ENCODE results near the gene PACRGL.

PACRGL gene

GRCh38 chr4:20679951-20680350 is 20.3 kb upstream of the PACRGL start:
- H3K4me3 ChIP-seq (ENCODE audit: low read depth in 1 of 2, low read length in 2 of 2): no peak overlapping the region
- H2AFZ ChIP-seq (ENCODE audit: low read depth, low read length): no peak overlapping the region
- H4K20me1 ChIP-seq (ENCODE audit: insufficient read depth, low read length): no peaks in the 10 kb centered on the region
- H3K9me3 ChIP-seq (ENCODE audit: insufficient read depth, low read length, severe bottlenecking): no peaks in the 10 kb centered on the region
- DNase-seq: no peak
- no peaks in the 10 kb centered on the region for H3K4me1 ChIP-seq (ENCODE audit: insufficient read depth, low read length)
- no peak for ATAC-seq (ENCODE audit: insufficient read depth, low read depth)
- no peak overlapping the region for H3K27ac ChIP-seq (ENCODE audit: low read length)
- peaks cover 7% of the 10 kb centered on the region for H3K27me3 ChIP-seq (ENCODE audit: insufficient read depth, low read length, poor library complexity)
- no peak overlapping the region for H3K4me2 ChIP-seq (ENCODE audit: insufficient read depth, low read length)
- H3K9ac ChIP-seq (ENCODE audit: low read depth, low read length): no peak overlapping the region
- no peaks in the 10 kb centered on the region for H3K36me3 ChIP-seq (ENCODE audit: insufficient read depth, low read length)
- H3K79me2 ChIP-seq (ENCODE audit: insufficient read depth, low read length): no peaks in the 10 kb centered on the region
- TF ChIP-seq EZH2 (IDR thresholded peaks at IDR 0.05; ENCODE audit: borderline replicate concordance, low read depth, low read length, severe bottlenecking): no peak
- TF ChIP-seq CTCF (IDR thresholded peaks at IDR 0.05; ENCODE audit: borderline replicate concordance, extremely low read depth, low read length, poor library complexity, severe bottlenecking): no peak

GRCh38 chr4:20680736-20681135 is 19.5 kb upstream of the PACRGL start:
- H2AFZ ChIP-seq (ENCODE audit: low read depth, low read length): no peak overlapping the region
- H3K36me3 ChIP-seq (ENCODE audit: insufficient read depth, low read length): no peaks in the 10 kb centered on the region
- H3K27me3 ChIP-seq (ENCODE audit: insufficient read depth, low read length, poor library complexity): peaks cover 7% of the 10 kb centered on the region
- no peaks in the 10 kb centered on the region for H3K4me1 ChIP-seq (ENCODE audit: insufficient read depth, low read length)
- TF ChIP-seq EZH2 (IDR thresholded peaks at IDR 0.05; ENCODE audit: borderline replicate concordance, low read depth, low read length, severe bottlenecking): no peak
- no peak for TF ChIP-seq CTCF (IDR thresholded peaks at IDR 0.05; ENCODE audit: borderline replicate concordance, extremely low read depth, low read length, poor library complexity, severe bottlenecking)
- no peaks in the 10 kb centered on the region for H3K9me3 ChIP-seq (ENCODE audit: insufficient read depth, low read length, severe bottlenecking)
- no peaks in the 10 kb centered on the region for H4K20me1 ChIP-seq (ENCODE audit: insufficient read depth, low read length)
- no peak overlapping the region for H3K4me3 ChIP-seq (ENCODE audit: low read depth in 1 of 2, low read length in 2 of 2)
- H3K9ac ChIP-seq (ENCODE audit: low read depth, low read length): no peak overlapping the region
- no peak for DNase-seq
- H3K27ac ChIP-seq (ENCODE audit: low read length): no peak overlapping the region
- no peak for ATAC-seq (ENCODE audit: insufficient read depth, low read depth)
- H3K79me2 ChIP-seq (ENCODE audit: insufficient read depth, low read length): no peaks in the 10 kb centered on the region
- no peak overlapping the region for H3K4me2 ChIP-seq (ENCODE audit: insufficient read depth, low read length)

GRCh38 chr4:20681271-20681670 is 19.0 kb upstream of the PACRGL start:
- no peak for DNase-seq
- Histone ChIP-seq H3K36me3 (ENCODE audit: insufficient read depth, low read length) (no peaks in the 10 kb centered on the region), H3K9ac (ENCODE audit: low read depth, low read length) (no peak overlapping the region), H3K27me3 (ENCODE audit: insufficient read depth, low read length, poor library complexity) (peaks cover 4% of the 10 kb centered on the region), H3K79me2 (ENCODE audit: insufficient read depth, low read length) (no peaks in the 10 kb centered on the region), H3K9me3 (ENCODE audit: insufficient read depth, low read length, severe bottlenecking) (no peaks in the 10 kb centered on the region), H3K4me1 (ENCODE audit: insufficient read depth, low read length) (no peaks in the 10 kb centered on the region), H2AFZ (ENCODE audit: low read depth, low read length) (no peak overlapping the region), H4K20me1 (ENCODE audit: insufficient read depth, low read length) (no peaks in the 10 kb centered on the region), H3K4me3 (ENCODE audit: low read depth in 1 of 2, low read length in 2 of 2) (no peak overlapping the region), H3K4me2 (ENCODE audit: insufficient read depth, low read length) (no peak overlapping the region), H3K27ac (ENCODE audit: low read length) (no peak overlapping the region)
- no peak for ATAC-seq (ENCODE audit: insufficient read depth, low read depth)
- TF ChIP-seq EZH2 (IDR thresholded peaks at IDR 0.05; ENCODE audit: borderline replicate concordance, low read depth, low read length, severe bottlenecking): no peak
- no peak for TF ChIP-seq CTCF (IDR thresholded peaks at IDR 0.05; ENCODE audit: borderline replicate concordance, extremely low read depth, low read length, poor library complexity, severe bottlenecking)

- no peaks in the 10 kb centered on the region for H3K4me1 ChIP-seq (ENCODE audit: insufficient read depth, low read length)
- no peak overlapping the region for H2AFZ ChIP-seq (ENCODE audit: low read depth, low read length)
- DNase-seq (no peak), ATAC-seq (ENCODE audit: insufficient read depth, low read depth) (no peak; the same call in 2 of the 3 replicates)
- H3K27ac ChIP-seq (ENCODE audit: low read length): no peak overlapping the region
- no peaks in the 10 kb centered on the region for H3K9me3 ChIP-seq (ENCODE audit: insufficient read depth, low read length, severe bottlenecking)
- TF ChIP-seq CTCF (IDR thresholded peaks at IDR 0.05; ENCODE audit: borderline replicate concordance, extremely low read depth, low read length, poor library complexity, severe bottlenecking): no peak
- TF ChIP-seq EZH2 (IDR thresholded peaks at IDR 0.05; ENCODE audit: borderline replicate concordance, low read depth, low read length, severe bottlenecking): no peak
- no peaks in the 10 kb centered on the region for H3K36me3 ChIP-seq (ENCODE audit: insufficient read depth, low read length)
- H3K27me3 ChIP-seq (ENCODE audit: insufficient read depth, low read length, poor library complexity): peaks cover 4% of the 10 kb centered on the region
- no peak overlapping the region for H3K9ac ChIP-seq (ENCODE audit: low read depth, low read length)
- no peaks in the 10 kb centered on the region for H4K20me1 ChIP-seq (ENCODE audit: insufficient read depth, low read length)
- no peak overlapping the region for H3K4me3 ChIP-seq (ENCODE audit: low read depth in 1 of 2, low read length in 2 of 2)
- H3K4me2 ChIP-seq (ENCODE audit: insufficient read depth, low read length): no peak overlapping the region
- no peaks in the 10 kb centered on the region for H3K79me2 ChIP-seq (ENCODE audit: insufficient read depth, low read length)
Observed at GRCh38 chr4:20682853-20683252, 17.4 kb upstream of the PACRGL start.

All from DND-41 (cell line).